ENCODE data around the gene HSCB. TPM values are rescaled to one million over a fixed set of nuclear protein-coding genes. Genes with fewer than 3 reads are reported as not detected.

Gene HSCB
- total RNA-seq, 4 donors from 2014 or later = 17.5 to 27.0 (median 21.4) TPM

DNA sequence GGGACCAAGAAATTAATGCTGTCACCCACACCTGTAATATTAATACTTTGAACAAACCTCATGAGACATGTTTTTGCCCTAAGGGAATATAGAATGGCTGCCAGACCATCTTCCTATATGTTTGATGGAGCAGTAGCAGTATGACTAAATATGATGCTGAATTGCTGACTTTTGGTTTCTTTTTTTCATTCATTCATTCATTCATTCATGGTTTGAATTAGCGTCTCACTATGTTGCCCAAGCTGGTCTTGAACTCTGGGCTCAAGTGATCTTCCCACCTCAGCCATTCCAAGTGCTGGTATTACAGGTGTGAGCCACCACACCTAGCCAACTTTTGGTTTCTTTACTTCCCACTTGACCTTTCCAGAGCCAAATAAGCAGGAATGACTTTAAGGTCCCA, 38.5 kb downstream of the HSCB start:
- no peak overlapping the region for H3K4me3 ChIP-seq (ENCODE audit: low read depth, poor library complexity, severe bottlenecking)
- WGBS, 2 donors = 94 to 97% methylated on average over 1 of the region's 1 CpG
- DNase-seq (ENCODE audit: low spot score in 2 of 2) = no peak
- no peak for TF ChIP-seq POLR2A (IDR thresholded peaks at IDR 0.05)
- TF ChIP-seq CTCF (IDR thresholded peaks at IDR 0.05) = no peak
- intact Hi-C loops (cut with DNase I; ENCODE audit: low total_unique reads) = no loop called here

GRCh38 chr22:28783786-28784671, 42.2 kb downstream of the HSCB start:
- intact Hi-C loops (cut with DNase I; ENCODE audit: low total_unique reads) = no loop called here
- WGBS, 2 donors = 75 to 87% methylated on average over 4 of the region's 4 CpGs
- DNase-seq (ENCODE audit: low spot score in 2 of 2) = no peak
- no peak overlapping the region for H3K4me3 ChIP-seq (ENCODE audit: low read depth, poor library complexity, severe bottlenecking)
- TF ChIP-seq CTCF (IDR thresholded peaks at IDR 0.05) (no peak), POLR2A (IDR thresholded peaks at IDR 0.05) (no peak)

GRCh38 chr22:28788601-28789000, 46.8 kb downstream of the HSCB start:
- no peak overlapping the region for H3K4me3 ChIP-seq (ENCODE audit: low read depth, poor library complexity, severe bottlenecking)
- TF ChIP-seq POLR2A (IDR thresholded peaks at IDR 0.05) (no peak), CTCF (IDR thresholded peaks at IDR 0.05) (no peak)
- DNase-seq (ENCODE audit: low spot score in 2 of 2) = no peak
- intact Hi-C loops (cut with DNase I; ENCODE audit: low total_unique reads) = no loop called here
- 67 to 74% methylated on average over 3 of the region's 3 CpGs for WGBS, 2 donors

- intact Hi-C loops (cut with DNase I; ENCODE audit: low total_unique reads) = no loop called here
- H3K4me3 ChIP-seq (ENCODE audit: low read depth, poor library complexity, severe bottlenecking) = no peak overlapping the region
- TF ChIP-seq POLR2A (IDR thresholded peaks at IDR 0.05) (no peak), CTCF (IDR thresholded peaks at IDR 0.05) (no peak)
- 93 to 94% methylated on average over 5 of the region's 5 CpGs for WGBS, 2 donors
- peak in 1 of 2 donors; percentile 43 for DNase-seq (ENCODE audit: low spot score in 2 of 2)
Measured at GRCh38 chr22:28791124-28791523, 49.3 kb downstream of the HSCB start.

GRCh38 chr22:28791841-28792490, 50.1 kb downstream of the HSCB start:
- TF ChIP-seq POLR2A (IDR thresholded peaks at IDR 0.05) = no peak
- no peak for TF ChIP-seq CTCF (IDR thresholded peaks at IDR 0.05)
- intact Hi-C loops (cut with DNase I; ENCODE audit: low total_unique reads) = no loop called here
- DNase-seq (ENCODE audit: low spot score in 2 of 2) = no peak
- H3K4me3 ChIP-seq (ENCODE audit: low read depth, poor library complexity, severe bottlenecking) = no peak overlapping the region
- WGBS, 2 donors = 63 to 64% methylated on average over 3 of the region's 3 CpGs
